ENCODE measurements around the gene AP1M1.

Gene AP1M1

GRCh38 chr19:16213076-16213475, 15.4 kb downstream of the AP1M1 start:
- no peak for TF ChIP-seq EZH2phosphoT487 (conservative IDR thresholded peaks at IDR 0.05; ENCODE audit: low read length)
- TF ChIP-seq, protein P1, sequence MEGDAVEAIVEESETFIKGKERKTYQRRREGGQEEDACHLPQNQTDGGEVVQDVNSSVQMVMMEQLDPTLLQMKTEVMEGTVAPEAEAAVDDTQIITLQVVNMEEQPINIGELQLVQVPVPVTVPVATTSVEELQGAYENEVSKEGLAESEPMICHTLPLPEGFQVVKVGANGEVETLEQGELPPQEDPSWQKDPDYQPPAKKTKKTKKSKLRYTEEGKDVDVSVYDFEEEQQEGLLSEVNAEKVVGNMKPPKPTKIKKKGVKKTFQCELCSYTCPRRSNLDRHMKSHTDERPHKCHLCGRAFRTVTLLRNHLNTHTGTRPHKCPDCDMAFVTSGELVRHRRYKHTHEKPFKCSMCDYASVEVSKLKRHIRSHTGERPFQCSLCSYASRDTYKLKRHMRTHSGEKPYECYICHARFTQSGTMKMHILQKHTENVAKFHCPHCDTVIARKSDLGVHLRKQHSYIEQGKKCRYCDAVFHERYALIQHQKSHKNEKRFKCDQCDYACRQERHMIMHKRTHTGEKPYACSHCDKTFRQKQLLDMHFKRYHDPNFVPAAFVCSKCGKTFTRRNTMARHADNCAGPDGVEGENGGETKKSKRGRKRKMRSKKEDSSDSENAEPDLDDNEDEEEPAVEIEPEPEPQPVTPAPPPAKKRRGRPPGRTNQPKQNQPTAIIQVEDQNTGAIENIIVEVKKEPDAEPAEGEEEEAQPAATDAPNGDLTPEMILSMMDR (IDR thresholded peaks at IDR 0.05; ENCODE audit: insufficient read depth, low read length, poor library complexity, severe bottlenecking) = no peak
- Histone ChIP-seq H2AFZ (ENCODE audit: low read depth, low read length, severe bottlenecking) (no peak overlapping the region), H3K4me3 (ENCODE audit: insufficient read depth, low read length, poor library complexity, severe bottlenecking) (no peak overlapping the region), H3K79me2 (ENCODE audit: insufficient read depth, low read length) (0 out of 2 replicates have a peak, but pooled peaks cover 8% of the 10 kb centered on the region), H3K9me2 (replicated peaks; ENCODE audit: insufficient read depth, low read length) (no peaks in the 10 kb centered on the region), H3K9me3 (ENCODE audit: insufficient read depth, low read length) (no peaks in the 10 kb centered on the region), H4K20me1 (ENCODE audit: low read depth, low read length) (no peaks in the 10 kb centered on the region), H3K27ac (ENCODE audit: low read depth, low read length) (no peak overlapping the region), H3K27me3 (ENCODE audit: low read length) (no peaks in the 10 kb centered on the region), H3K9ac (ENCODE audit: low read length) (no peak overlapping the region), H3F3A (ENCODE audit: insufficient read depth) (no peaks in the 10 kb centered on the region; the same call in 1 of the 2 replicates), H3K4me2 (ENCODE audit: low read depth, low read length, poor library complexity, severe bottlenecking) (no peak overlapping the region), H3K36me3 (ENCODE audit: low read length) (0 out of 2 replicates have a peak, but pooled peaks cover 3% of the 10 kb centered on the region)

DNA sequence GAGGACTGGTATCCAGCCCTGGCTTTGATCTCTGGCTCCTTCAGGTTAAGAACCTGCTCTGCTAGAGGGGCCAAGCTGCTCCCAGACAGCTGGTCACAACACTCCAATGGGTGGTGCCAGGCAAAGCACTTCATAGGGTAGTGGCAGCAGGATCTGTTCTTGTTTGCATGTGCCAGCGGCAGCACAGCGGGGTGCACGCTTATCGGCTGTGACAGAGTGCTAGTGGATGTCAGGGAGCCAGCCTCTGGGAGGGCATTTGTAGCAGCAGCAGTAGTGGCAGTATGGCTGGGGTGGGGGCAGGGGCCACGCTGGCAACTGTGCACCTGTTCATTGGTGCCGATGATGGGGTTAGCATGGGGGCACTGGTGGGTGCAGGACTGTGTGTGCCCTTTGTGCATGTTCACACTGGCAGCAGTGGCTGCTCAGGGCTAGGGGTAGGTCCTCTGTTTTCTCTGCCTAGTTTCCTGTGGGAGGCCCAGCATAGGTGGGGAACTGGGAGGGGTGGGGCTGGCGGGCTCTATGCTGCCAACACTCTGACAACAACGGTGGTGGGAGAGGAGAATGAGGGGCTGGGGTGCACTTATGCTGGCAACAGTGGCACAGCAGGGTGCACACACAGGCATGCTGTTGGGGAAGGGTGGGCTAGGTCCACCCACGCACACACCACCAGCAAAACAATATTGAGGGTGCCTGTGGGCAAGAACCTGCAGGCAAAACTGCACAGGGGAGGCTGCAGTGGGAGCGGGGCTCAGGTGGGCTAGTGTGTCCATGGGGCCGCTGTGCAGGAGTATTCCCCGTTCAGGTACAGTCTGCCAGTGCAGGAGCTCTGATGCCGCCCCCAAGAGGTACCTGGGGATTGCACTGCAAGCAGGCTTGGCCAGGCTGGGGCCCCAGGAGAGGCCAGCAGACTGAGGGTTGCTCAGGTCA, 19.3 kb downstream of the AP1M1 start:
- H4K20me1 ChIP-seq (ENCODE audit: low read depth, low read length) = no peaks in the 10 kb centered on the region
- H3K36me3 ChIP-seq (ENCODE audit: low read length) = peaks cover 24% of the 10 kb centered on the region
- H3K9ac ChIP-seq (ENCODE audit: low read length) = no peak overlapping the region
- TF ChIP-seq EZH2phosphoT487 (conservative IDR thresholded peaks at IDR 0.05; ENCODE audit: low read length) = no peak
- TF ChIP-seq, protein P1 (IDR thresholded peaks at IDR 0.05; ENCODE audit: insufficient read depth, low read length, poor library complexity, severe bottlenecking) = no peak
- H3K9me3 ChIP-seq (ENCODE audit: insufficient read depth, low read length) = peaks cover 24% of the 10 kb centered on the region
- H3K27me3 ChIP-seq (ENCODE audit: low read length) = no peaks in the 10 kb centered on the region
- peaks cover 4% of the 10 kb centered on the region; the same call in 1 of the 2 replicates for H3F3A ChIP-seq (ENCODE audit: insufficient read depth)
- no peak overlapping the region for H2AFZ ChIP-seq (ENCODE audit: low read depth, low read length, severe bottlenecking)
- H3K4me3 ChIP-seq (ENCODE audit: insufficient read depth, low read length, poor library complexity, severe bottlenecking) = no peak overlapping the region
- no peak overlapping the region for H3K27ac ChIP-seq (ENCODE audit: low read depth, low read length)
- no peak overlapping the region for H3K4me2 ChIP-seq (ENCODE audit: low read depth, low read length, poor library complexity, severe bottlenecking)
- no peaks in the 10 kb centered on the region for H3K9me2 ChIP-seq (replicated peaks; ENCODE audit: insufficient read depth, low read length)
- H3K79me2 ChIP-seq (ENCODE audit: insufficient read depth, low read length) = 0 out of 2 replicates have a peak, but pooled peaks cover 8% of the 10 kb centered on the region

GRCh38 chr19:16217716-16218451, 20.2 kb downstream of the AP1M1 start:
- H2AFZ ChIP-seq (ENCODE audit: low read depth, low read length, severe bottlenecking) = no peak overlapping the region
- H3K27me3 ChIP-seq (ENCODE audit: low read length) = no peaks in the 10 kb centered on the region
- H3K4me2 ChIP-seq (ENCODE audit: low read depth, low read length, poor library complexity, severe bottlenecking) = no peak overlapping the region
- H3K4me3 ChIP-seq (ENCODE audit: insufficient read depth, low read length, poor library complexity, severe bottlenecking) = no peak overlapping the region
- H3K27ac ChIP-seq (ENCODE audit: low read depth, low read length) = no peak overlapping the region
- H3K36me3 ChIP-seq (ENCODE audit: low read length) = peaks cover 24% of the 10 kb centered on the region
- no peaks in the 10 kb centered on the region for H3K9me2 ChIP-seq (replicated peaks; ENCODE audit: insufficient read depth, low read length)
- H3F3A ChIP-seq (ENCODE audit: insufficient read depth) = peaks cover 4% of the 10 kb centered on the region; the same call in 1 of the 2 replicates
- TF ChIP-seq, protein P1 (IDR thresholded peaks at IDR 0.05; ENCODE audit: insufficient read depth, low read length, poor library complexity, severe bottlenecking) = no peak
- no peak for TF ChIP-seq EZH2phosphoT487 (conservative IDR thresholded peaks at IDR 0.05; ENCODE audit: low read length)
- H3K9me3 ChIP-seq (ENCODE audit: insufficient read depth, low read length) = peaks cover 24% of the 10 kb centered on the region
- H3K79me2 ChIP-seq (ENCODE audit: insufficient read depth, low read length) = 0 out of 2 replicates have a peak, but pooled peaks cover 8% of the 10 kb centered on the region
- H3K9ac ChIP-seq (ENCODE audit: low read length) = no peak overlapping the region
- H4K20me1 ChIP-seq (ENCODE audit: low read depth, low read length) = no peaks in the 10 kb centered on the region

All from SU-DHL-6 (cell line).